GM18511 (cell line): ENCODE results near the gene TMEM98.
"Not testable (repeated sequence)": the region's sequence is repeated elsewhere in the genome, so short reads cannot be mapped to it uniquely, and the experiment has no call there.

Experiments
- ATAC-seq: cut with Tn5 transposase; IDR thresholded peaks from one replicate; pipeline ENCODE4 v1.9.1; 2021; ENCODE audit warnings: mild to moderate bottlenecking, moderate library complexity; ENCODE audit not compliant: unreplicated experiment

The TMEM98 gene

GRCh38 chr17:32976605-32977004, 48.7 kb downstream of the TMEM98 start:
- no peak for ATAC-seq

GRCh38 chr17:32980230-32980629, 52.3 kb downstream of the TMEM98 start:
- no peak for ATAC-seq

DNA sequence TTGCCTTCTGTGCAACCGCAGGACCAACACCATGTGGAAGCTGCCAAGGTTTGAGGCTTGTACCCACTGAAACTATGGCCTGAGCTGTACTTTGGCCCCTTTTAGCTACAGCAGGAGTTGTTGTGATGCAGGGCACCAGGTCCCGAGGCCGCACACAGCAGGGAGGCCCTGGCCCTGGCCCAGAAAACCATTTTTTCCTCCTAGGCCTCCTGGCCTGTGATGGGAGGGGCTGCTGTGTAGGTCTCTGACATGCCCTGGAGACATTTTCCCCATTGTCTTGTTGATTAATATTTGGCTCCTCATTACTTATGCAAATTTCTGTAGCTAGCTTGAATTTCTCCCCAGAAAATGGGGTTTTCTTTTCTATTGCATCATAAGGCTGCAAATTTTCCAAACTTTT, 53.7 kb downstream of the TMEM98 start:
- not testable (repeated sequence) for ATAC-seq

- no peak for ATAC-seq
These were observed 57.2 kb downstream of the TMEM98 start for GRCh38 chr17:32985050-32985756.

DNA sequence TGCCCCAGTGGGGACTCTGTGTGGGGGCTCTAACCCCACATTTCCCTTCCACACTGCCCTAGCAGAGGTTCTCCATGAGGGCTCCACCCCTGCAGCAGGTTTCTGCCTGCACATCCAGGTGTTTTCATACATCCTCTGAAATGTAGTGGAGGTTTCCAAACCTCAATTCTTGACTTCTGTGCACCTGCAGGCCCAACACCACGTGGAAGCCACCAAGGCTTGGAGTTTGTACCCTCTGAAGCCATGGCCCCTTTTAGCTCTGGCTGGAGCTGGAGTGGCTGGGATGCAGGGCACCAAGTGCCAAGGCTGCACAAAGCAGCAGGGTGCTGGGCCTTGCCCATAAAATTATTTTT, 59.5 kb downstream of the TMEM98 start:
- not testable (repeated sequence) for ATAC-seq

DNA sequence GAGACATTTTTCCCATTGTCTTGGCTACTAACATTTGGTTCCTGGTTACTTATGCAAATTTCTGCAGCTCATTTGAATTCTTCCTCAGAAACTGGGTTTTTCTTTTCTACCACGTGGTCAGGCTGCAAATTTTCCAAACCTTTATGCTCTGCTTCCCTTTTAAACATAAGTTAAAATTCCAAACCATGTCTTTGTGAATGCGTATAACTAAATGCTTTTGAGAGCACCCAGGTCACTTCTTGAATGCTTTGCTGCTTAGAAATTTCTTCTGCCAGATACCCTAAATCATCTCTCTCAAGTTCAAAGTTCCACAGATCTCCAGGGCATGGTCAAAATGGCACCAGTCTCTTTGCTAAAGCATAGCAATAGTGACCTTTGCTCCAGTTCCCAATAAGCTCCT, 59.9 kb downstream of the TMEM98 start:
- not testable (repeated sequence) for ATAC-seq

DNA sequence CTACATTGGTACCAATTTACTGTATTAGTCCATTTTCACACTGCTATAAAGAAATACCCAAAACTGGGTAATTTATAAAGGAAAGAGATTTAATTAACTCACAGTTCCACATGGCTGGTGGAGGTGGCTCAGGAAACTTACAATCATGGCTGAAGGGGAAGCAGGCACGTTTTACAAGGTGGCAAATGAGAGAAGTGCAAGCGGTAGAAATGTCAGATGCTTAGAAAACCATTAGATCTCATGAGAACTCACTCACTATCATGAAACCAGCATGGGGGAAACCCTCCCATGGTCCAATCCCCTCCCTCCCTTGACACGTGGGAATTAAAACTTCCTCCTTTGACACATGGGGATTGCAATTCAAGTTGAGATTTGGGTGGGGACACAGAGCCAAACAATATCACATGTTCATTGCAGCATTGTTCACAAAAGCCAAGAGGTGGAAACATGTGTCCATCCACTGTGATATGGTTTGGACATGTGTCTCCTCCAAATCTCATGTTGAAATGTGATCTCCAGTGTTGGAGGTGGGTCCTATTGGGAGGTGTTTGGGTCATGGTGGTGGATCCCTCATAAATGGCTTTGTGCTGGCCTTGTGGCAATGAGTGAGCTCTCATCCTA, 60.6 kb downstream of the TMEM98 start:
- no peak for ATAC-seq

- no peak for ATAC-seq
These were observed 64.5 kb downstream of the TMEM98 start for GRCh38 chr17:32992321-32993033.

DNA sequence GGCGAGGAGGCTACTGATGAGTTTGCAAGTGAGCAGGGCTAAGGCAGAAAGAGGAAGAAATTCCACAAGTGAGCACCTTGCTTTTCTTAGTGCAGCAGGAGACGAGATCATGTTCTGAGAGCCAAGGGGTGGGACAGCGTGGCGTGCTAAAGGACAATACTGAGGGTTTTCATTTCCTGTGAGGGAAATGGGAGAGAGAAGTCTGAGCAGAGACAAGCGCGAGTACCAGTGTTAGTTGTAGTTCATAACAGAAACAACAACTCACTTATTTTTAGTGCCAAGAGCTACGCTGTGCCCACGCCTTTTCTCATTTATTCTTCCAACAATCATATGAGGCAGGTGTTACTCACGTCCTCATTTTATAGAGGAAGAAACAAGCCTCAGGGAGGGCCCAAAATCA, 66.0 kb downstream of the TMEM98 start:
- no peak for ATAC-seq
